Neural crest cell (in vitro differentiated cells): ENCODE measurements around the gene ATP6V0D1. TPM values are rescaled to one million over a fixed set of nuclear protein-coding genes. Genes with fewer than 3 reads are reported as not detected.
"Not testable (repeated sequence)": the region's sequence is repeated elsewhere in the genome, so short reads cannot be mapped to it uniquely, and the experiment has no call there.

Experiments
- DNase-seq: peaks from one replicate; pipeline ENCODE4 v3.0.0; 2021; ENCODE audit warnings: low read depth, mixed read lengths, low spot score
- H3K27ac Mint-ChIP-seq: one replicate; pipeline ENCODE4 v1.8.0; 2021; ENCODE audit warnings: mild to moderate bottlenecking, mixed read lengths; ENCODE audit not compliant: unreplicated experiment
- H3K27me3 Mint-ChIP-seq: 2 replicates; pipeline ENCODE4 v1.8.0; 2021; ENCODE audit warnings: low read depth, mild to moderate bottlenecking, mixed read lengths
- H3K36me3 Mint-ChIP-seq: 2 replicates; pipeline ENCODE4 v1.8.0; 2021; ENCODE audit warnings: low read depth, mild to moderate bottlenecking, mixed read lengths
- H3K4me1 Mint-ChIP-seq: 2 replicates; pipeline ENCODE4 v1.8.0; 2021; ENCODE audit warnings: mixed read lengths
- H3K4me3 Mint-ChIP-seq: one replicate; pipeline ENCODE4 v1.8.0; 2021; ENCODE audit warnings: mild to moderate bottlenecking, mixed read lengths
- H3K9me3 Mint-ChIP-seq: 2 replicates; pipeline ENCODE4 v1.8.0; 2021; ENCODE audit warnings: mixed read lengths
- CTCF ChIP-seq: fragments of 200-600 bp; sonication (generic); conservative IDR thresholded peaks from 2 replicates; pipeline ENCODE4 v1.5.0; 2021; ENCODE audit warnings: antibody characterized with exemption, mild to moderate bottlenecking
- total RNA-seq: library from RNA; stranded (reverse); gene quantifications from 2 replicates; pipeline ENCODE4 v1.2.1, GENCODE V29; 2021

Gene ATP6V0D1
- total RNA-seq, 1 donor from 2014 or later = 54.7 TPM

GRCh38 chr16:67489401-67490083 is 8.6 kb upstream of the ATP6V0D1 start:
- Mint-ChIP-seq H3K4me3 (no peak overlapping the region), H3K27me3 (no peaks in the 10 kb centered on the region), H3K27ac (no peak overlapping the region), H3K4me1 (peaks cover 11% of the 10 kb centered on the region), H3K36me3 (no peaks in the 10 kb centered on the region), H3K9me3 (no peaks in the 10 kb centered on the region)
- no peak for TF ChIP-seq CTCF
- DNase-seq = no peak

- not testable (repeated sequence) for H3K27me3 Mint-ChIP-seq
- H3K4me1 Mint-ChIP-seq = peaks cover 13% of the 10 kb centered on the region
These were observed 6.6 kb upstream of the ATP6V0D1 start for GRCh38 chr16:67487561-67487960.

GRCh38 chr16:67486805-67487204 is 5.8 kb upstream of the ATP6V0D1 start:
- H3K4me3 Mint-ChIP-seq = no peak overlapping the region
- TF ChIP-seq CTCF = no peak
- peak overlapping the region; percentile 22 for H3K27ac Mint-ChIP-seq
- DNase-seq = no peak
- H3K9me3 Mint-ChIP-seq = no peaks in the 10 kb centered on the region
- H3K27me3 Mint-ChIP-seq = no peaks in the 10 kb centered on the region
- no peaks in the 10 kb centered on the region for H3K36me3 Mint-ChIP-seq
- peaks cover 21% of the 10 kb centered on the region for H3K4me1 Mint-ChIP-seq

More at GRCh38 chr16:67487561-67487960, 6.6 kb upstream of the ATP6V0D1 start:
- not testable (repeated sequence) for H3K36me3 Mint-ChIP-seq, H3K4me3 Mint-ChIP-seq, DNase-seq, H3K9me3 Mint-ChIP-seq, H3K27ac Mint-ChIP-seq

GRCh38 chr16:67483731-67484525 is 3.0 kb upstream of the ATP6V0D1 start:
- H3K36me3 Mint-ChIP-seq = no peaks in the 10 kb centered on the region
- no peak overlapping the region for H3K4me3 Mint-ChIP-seq
- no peaks in the 10 kb centered on the region for H3K9me3 Mint-ChIP-seq
- H3K4me1 Mint-ChIP-seq = peaks cover 26% of the 10 kb centered on the region
- no peaks in the 10 kb centered on the region for H3K27me3 Mint-ChIP-seq
- H3K27ac Mint-ChIP-seq = no peak overlapping the region
- DNase-seq = no peak
- TF ChIP-seq CTCF = no peak

GRCh38 chr16:67483150-67483549 is 2.2 kb upstream of the ATP6V0D1 start, which contains the start of gene AGRP:
Gene AGRP (minus strand): TSS chr16:67483547. CDS start chr16:67483398, 149 bp downstream.
- Mint-ChIP-seq H3K4me1 (peaks cover 23% of the 10 kb centered on the region), H3K27me3 (no peaks in the 10 kb centered on the region), H3K36me3 (no peaks in the 10 kb centered on the region), H3K27ac (no peak within 1 kb of the TSS), H3K9me3 (no peaks in the 10 kb centered on the region), H3K4me3 (peak within 1 kb of the TSS; percentile 100)
- DNase-seq = no peak
- TF ChIP-seq CTCF = no peak
